ENCODE results near the gene NTN1.

The NTN1 gene

GRCh38 chr17:9006175-9006767 is 15.0 kb upstream of the NTN1 start:
- DNase-seq (ENCODE audit: low spot score) = no peak

- no peak for DNase-seq (ENCODE audit: low spot score)
Measured at GRCh38 chr17:9007052-9007714, 14.1 kb upstream of the NTN1 start.

GRCh38 chr17:9009096-9009495 is 12.2 kb upstream of the NTN1 start:
- DNase-seq (ENCODE audit: low spot score) = no peak

GRCh38 chr17:9009737-9010136 is 11.6 kb upstream of the NTN1 start:
- DNase-seq (ENCODE audit: low spot score) = no peak

DNA sequence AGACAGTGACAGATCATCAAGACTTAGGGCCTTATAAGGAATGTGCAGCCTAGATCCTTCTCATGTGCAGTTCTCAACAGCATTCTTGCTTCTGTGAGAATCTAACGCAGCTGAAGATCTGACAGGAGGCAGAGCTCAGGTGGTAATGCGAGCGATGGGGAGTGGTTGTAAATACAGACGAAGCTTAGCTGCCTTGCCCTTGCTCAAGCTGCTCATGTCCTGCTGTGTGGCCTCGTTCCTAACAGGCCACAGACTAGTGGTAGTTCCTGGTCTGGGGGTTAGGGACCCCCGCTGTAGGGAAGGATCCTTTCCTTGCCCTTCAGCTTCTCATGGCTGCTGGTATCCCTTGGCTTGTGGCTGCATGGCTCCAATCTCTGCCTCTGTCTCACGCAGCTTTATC is 10.3 kb upstream of the NTN1 start:
- no peak for DNase-seq (ENCODE audit: low spot score)

- DNase-seq (ENCODE audit: low spot score) = no peak
Measured at GRCh38 chr17:9016941-9017552, 4.3 kb upstream of the NTN1 start.

- no peak for DNase-seq (ENCODE audit: low spot score)
Measured at GRCh38 chr17:9018726-9019125, 2.6 kb upstream of the NTN1 start.

GRCh38 chr17:9020096-9020823 is 1.1 kb upstream of the NTN1 start:
- no peak for DNase-seq (ENCODE audit: low spot score)

DNA sequence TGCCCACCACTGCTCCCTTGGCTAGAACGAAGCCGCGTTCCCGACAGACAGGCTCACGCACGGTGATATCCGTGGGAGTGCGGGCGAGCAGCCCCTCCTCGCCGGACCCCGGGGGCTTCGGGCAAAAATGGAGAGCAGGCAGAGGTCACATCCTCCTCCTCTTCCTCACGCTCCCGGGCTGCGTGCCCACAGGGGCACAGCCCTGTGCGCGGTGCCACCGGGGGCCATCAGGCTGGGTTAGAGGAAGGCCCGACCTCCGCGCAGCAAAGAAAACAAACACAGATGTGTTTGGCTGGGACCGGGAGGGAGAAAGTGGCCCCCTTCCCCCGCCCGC is 519 bp upstream of the NTN1 start:
- no peak for DNase-seq (ENCODE audit: low spot score)

DNA sequence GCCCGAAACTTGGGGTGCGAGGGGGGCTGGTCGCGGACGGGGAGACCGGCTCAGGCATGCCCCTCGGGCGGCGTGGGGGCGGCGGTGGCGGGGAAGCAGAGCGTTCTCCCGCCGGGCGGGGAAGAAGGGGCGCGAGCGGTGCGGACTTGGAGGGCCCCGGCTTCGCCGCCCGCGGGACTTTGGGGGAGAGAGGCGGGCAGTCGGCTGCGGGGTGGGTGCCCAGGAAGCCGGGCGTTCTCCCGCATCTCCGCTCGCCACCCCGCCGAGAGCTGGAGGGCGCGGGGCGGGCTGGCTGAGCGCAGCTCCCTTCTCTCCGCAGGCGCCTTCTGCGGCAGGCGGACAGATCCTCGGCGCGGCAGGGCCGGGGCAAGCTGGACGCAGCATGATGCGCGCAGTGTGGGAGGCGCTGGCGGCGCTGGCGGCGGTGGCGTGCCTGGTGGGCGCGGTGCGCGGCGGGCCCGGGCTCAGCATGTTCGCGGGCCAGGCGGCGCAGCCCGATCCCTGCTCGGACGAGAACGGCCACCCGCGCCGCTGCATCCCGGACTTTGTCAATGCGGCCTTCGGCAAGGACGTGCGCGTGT is 772 bp downstream of the NTN1 start:
- DNase-seq (ENCODE audit: low spot score) = peak; percentile 14

GRCh38 chr17:9022573-9023391 is 1.5 kb downstream of the NTN1 start:
- peak; percentile 10 for DNase-seq (ENCODE audit: low spot score)

DNA sequence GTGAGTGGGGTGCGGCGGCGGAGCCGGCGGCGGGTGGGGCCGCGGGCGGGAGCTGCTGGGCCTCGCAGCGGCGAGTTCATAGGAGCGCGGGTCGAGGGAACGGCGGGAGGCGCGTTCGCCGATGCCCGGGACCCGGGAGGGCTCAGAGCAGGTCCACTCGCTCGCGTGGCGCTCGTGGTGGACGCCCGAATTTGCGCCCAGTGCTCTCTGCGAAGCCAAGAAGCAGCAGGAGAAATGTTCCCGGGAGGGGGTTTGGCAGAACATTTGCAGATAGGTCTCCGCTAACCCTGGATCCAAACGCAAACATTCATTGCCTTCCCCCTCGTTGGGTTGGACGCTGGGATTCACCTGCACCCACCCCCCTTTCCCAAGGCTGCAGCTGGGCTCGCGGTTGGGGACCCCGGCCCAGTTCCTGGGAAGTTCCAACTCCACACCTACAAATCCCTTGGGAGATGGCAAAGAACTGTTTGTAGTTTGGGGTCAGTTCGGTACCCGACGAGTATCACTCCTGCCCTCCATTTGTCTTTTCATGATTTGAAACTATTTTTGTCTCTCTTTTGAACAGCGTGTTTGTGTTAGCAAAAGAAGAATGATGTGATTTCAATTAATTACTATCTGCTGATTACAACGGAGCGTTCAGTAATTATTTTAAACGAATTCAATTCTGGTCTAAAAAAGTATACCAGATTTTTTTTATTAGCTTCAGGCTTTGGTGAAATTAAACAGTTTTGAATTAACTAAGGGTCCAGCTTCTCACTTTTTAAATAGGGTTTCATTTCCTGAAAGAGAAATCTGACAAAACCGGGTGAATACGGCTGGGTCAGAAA is 2.3 kb downstream of the NTN1 start:
- no peak for DNase-seq (ENCODE audit: low spot score)

- DNase-seq (ENCODE audit: low spot score) = no peak
Measured at GRCh38 chr17:9024497-9024896, 3.2 kb downstream of the NTN1 start.

DNA sequence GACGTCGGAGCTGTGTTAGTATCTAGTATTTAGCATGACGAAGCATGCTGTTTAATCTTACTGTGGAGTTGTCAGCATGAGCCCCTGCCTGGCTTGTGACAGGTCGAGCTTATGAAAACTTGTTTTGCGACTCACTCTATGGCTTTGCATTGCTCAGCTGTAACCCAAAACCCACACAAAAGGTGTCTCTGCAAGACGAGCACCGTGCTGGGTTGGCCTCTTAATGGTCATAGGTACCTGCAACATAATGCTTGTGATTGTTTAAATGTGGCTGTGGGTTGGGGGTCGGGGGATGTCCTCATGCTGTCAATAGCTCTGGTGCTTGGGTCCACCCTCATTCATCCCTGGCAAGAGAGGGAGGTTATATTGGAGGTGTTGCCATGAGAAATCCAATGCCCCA is 5.4 kb downstream of the NTN1 start:
- no peak for DNase-seq (ENCODE audit: low spot score)

DNA sequence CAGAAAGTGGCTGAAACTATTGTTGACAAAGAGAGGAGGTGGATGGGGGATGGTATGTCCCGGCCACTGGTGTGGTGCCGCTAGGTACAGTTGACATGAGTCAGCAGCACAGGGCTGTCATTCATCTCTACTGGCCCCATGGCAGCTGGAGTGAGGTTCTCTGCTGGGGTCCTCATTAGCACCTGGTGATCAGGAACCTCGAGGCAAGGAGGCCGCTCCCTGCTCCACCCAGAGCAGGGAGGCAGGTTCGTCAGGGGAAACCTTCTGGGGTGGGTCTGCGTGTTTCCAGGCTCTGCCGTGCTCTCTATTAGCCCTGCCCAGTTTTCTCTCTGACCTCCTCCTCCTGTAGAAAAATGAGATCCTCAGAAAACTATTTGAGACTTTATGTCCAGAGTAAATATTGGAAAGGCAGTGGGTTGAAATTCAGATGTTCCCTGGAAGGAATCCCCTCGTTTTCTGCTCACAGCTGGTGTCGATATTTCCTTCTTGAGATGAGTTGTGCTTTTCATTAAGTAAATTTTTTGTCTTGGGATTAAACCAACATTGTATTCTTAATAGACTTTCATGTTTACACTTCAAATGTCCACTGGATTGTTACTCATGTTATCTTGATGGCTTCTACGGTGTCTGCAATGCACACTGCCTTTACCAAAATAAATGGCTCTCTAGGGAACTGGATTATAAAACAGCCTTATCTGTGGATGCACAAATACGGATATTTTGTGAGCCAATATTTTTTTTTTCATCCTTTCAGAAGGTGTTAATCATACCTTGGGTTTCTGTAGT is 7.1 kb downstream of the NTN1 start:
- no peak for DNase-seq (ENCODE audit: low spot score)

- DNase-seq (ENCODE audit: low spot score) = no peak
Measured at GRCh38 chr17:9028988-9029570, 7.8 kb downstream of the NTN1 start.

GRCh38 chr17:9032151-9032550 is 10.8 kb downstream of the NTN1 start:
- no peak for DNase-seq (ENCODE audit: low spot score)

- DNase-seq (ENCODE audit: low spot score) = no peak
Measured at GRCh38 chr17:9032583-9032982, 11.3 kb downstream of the NTN1 start.

DNA sequence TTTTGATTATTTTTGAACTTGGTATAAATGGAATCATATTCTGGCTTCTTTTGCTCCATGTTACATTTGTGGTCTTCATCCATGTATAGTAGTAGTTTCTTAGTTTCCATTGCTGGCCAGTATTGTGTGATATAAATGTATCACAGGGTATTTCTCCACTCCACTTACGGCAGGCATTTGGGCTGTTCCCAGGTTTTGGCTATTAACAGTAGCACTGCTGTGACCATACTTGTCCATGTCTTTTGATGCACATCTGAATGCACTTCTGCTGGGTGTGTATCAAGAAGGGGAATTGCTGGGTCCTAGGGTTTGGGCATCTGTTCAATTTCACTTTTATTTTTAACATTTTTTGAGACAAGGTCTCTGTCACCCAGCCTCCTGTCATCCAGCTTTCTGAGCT is 13.9 kb downstream of the NTN1 start:
- no peak for DNase-seq (ENCODE audit: low spot score)

DNA sequence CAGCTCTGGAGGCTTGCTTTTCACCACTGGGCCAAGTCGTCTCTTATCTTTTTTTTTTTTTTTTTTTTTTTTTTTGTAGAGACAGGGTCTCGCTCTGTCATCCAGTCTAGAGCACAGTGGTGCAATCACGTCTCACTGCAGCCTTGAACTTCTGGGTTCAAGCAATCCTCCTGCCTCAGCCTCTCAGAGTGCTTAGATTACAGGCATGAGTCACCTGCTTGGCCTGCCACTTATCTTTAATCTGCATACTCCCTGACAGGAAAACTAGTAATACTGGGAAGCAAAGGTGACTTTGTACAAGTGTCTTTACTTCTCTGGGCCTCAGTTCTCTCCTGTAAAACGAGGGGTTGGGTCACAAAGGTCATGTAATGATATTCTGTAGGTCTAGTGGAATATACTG is 15.0 kb downstream of the NTN1 start:
- DNase-seq (ENCODE audit: low spot score) = no peak

All from germinal center (tissue), 1 donor.